Activated gamma-delta T cell treated with anti-CD3 and anti-CD28 coated beads, Interleukin-2, amount 50 U/mL, for 16 hours (primary cell): ENCODE results near the gene GSG1L.

Experiments used
- DNase-seq: peaks from one replicate; pipeline ENCODE4 v3.0.0-alpha.2; 2020; ENCODE audit warnings: low read depth

The GSG1L gene

GRCh38 chr16:27790546-27791403 lies 272.7 kb downstream of the GSG1L start:
- DNase-seq: no peak

GRCh38 chr16:27789595-27790241 lies 273.8 kb downstream of the GSG1L start:
- no peak for DNase-seq

- no peak for DNase-seq
Measured at GRCh38 chr16:27789150-27789549, 274.4 kb downstream of the GSG1L start.

GRCh38 chr16:27787665-27788064 lies 275.8 kb downstream of the GSG1L start:
- no peak for DNase-seq

- DNase-seq: no peak
Measured at GRCh38 chr16:27786923-27787625, 276.4 kb downstream of the GSG1L start.

- no peak for DNase-seq
Measured at GRCh38 chr16:27786221-27786922, 277.1 kb downstream of the GSG1L start.

GRCh38 chr16:27785307-27785678 lies 278.2 kb downstream of the GSG1L start:
- no peak for DNase-seq

GRCh38 chr16:27784351-27785306 lies 278.9 kb downstream of the GSG1L start:
- no peak for DNase-seq

- no peak for DNase-seq
Measured at GRCh38 chr16:27781981-27782880, 281.3 kb downstream of the GSG1L start.

GRCh38 chr16:27781195-27781524 lies 282.4 kb downstream of the GSG1L start:
- no peak for DNase-seq

- DNase-seq: no peak
Measured at GRCh38 chr16:27780468-27781194, 282.9 kb downstream of the GSG1L start.

GRCh38 chr16:27779641-27780164 lies 283.8 kb downstream of the GSG1L start:
- no peak for DNase-seq

- DNase-seq: no peak
Measured at GRCh38 chr16:27778926-27779570, 284.5 kb downstream of the GSG1L start.

- no peak for DNase-seq
Measured at GRCh38 chr16:27778171-27778925, 285.2 kb downstream of the GSG1L start.

- DNase-seq: no peak
Measured at GRCh38 chr16:27777527-27777926, 286.0 kb downstream of the GSG1L start.

- DNase-seq: no peak
Measured at GRCh38 chr16:27776556-27777225, 286.8 kb downstream of the GSG1L start.

GRCh38 chr16:27775254-27775653 lies 288.3 kb downstream of the GSG1L start:
- DNase-seq: no peak
